SK-N-SH (cell line): ENCODE measurements around the gene DUS2. TPM values are rescaled to one million over a fixed set of nuclear protein-coding genes. Genes with fewer than 3 reads are reported as not detected.
"Not testable (repeated sequence)": the region's sequence is repeated elsewhere in the genome, so short reads cannot be mapped to it uniquely, and the experiment has no call there.

Source experiments
- CTCF ChIA-PET: fragments of 300-600, 350-600 bp; formaldehyde crosslinking; extraction: SDS; loops from one replicate; lab custom pipeline; 2021; lab: Yijun Ruan, JAX
- POLR2A ChIA-PET: fragments of 350-600 bp; sonication (Branson Sonifier 250); formaldehyde crosslinking; extraction: SDS; loops from one replicate; lab custom pipeline; 2020; ENCODE audit warnings: antibody characterized with exemption, inconsistent platforms; lab: Yijun Ruan, JAX
- DNase-seq: peaks from one replicate; pipeline ENCODE4 v3.0.0; 2012
- H2AFZ ChIP-seq: fragments of 200-600 bp; sonication (generic); 2 replicates; pipeline ENCODE4 v1.8.1; 2016; ENCODE audit warnings: antibody characterized with exemption, mild to moderate bottlenecking, low read depth
- H3F3A ChIP-seq: fragments of 200-600 bp; sonication (generic); replicated peaks from 2 replicates; pipeline ENCODE3; 2016; ENCODE audit warnings: antibody characterized with exemption, mild to moderate bottlenecking; ENCODE audit not compliant: insufficient read depth
- H3K27ac ChIP-seq, 2 experiments: fragments of 200-500 bp in 1 of 2; fragments of 200-600 bp in 1 of 2; sonication (Bioruptor generic) in 1 of 2; sonication (generic), shearing (Covaris generic) in 1 of 2; 2 replicates each; pipeline versions ENCODE4 v1.5.1 to v1.6.1; 2014 to 2016; ENCODE audit warnings: low read depth in 2 of 2, inconsistent platforms in 1 of 2, low read length in 1 of 2, mild to moderate bottlenecking in 1 of 2, mixed read lengths in 1 of 2
- H3K27me3 ChIP-seq: fragments of 200-600 bp; sonication (generic), shearing (Covaris generic); 2 replicates; pipeline ENCODE4 v1.6.1; 2016; ENCODE audit warnings: mixed run types; ENCODE audit not compliant: insufficient read depth
- H3K36me3 ChIP-seq, 2 experiments: fragments of 200-500 bp in 1 of 2; fragments of 200-600 bp in 1 of 2; sonication (Bioruptor generic) in 1 of 2; sonication (generic) in 1 of 2; replicated peaks in 1 of 2; 2 replicates each; pipeline versions ENCODE3 to v1.5.1; 2014 to 2016; ENCODE audit warnings: low read length in 1 of 2, mild to moderate bottlenecking in 1 of 2; ENCODE audit not compliant: insufficient read depth in 2 of 2, control insufficient read depth in 1 of 2
- H3K4me1 ChIP-seq, 2 experiments: fragments of 200-500 bp in 1 of 2; fragments of 200-600 bp in 1 of 2; sonication (Bioruptor generic) in 1 of 2; sonication (generic), shearing (Covaris generic) in 1 of 2; 2 replicates each; pipeline versions ENCODE4 v1.5.1 to v1.6.1; 2014 to 2016; ENCODE audit warnings: low read depth in 1 of 2, low read length in 1 of 2, mixed run types in 1 of 2; ENCODE audit not compliant: insufficient read depth in 2 of 2, control insufficient read depth in 1 of 2
- H3K4me2 ChIP-seq: fragments of 200-600 bp; sonication (generic), shearing (Covaris generic); 2 replicates; pipeline ENCODE4 v1.6.1; 2017; ENCODE audit warnings: mixed run types
- H3K4me3 ChIP-seq, 2 experiments: fragments of 200-500 bp in 1 of 2; fragments of 200-600 bp in 1 of 2; sonication (Bioruptor generic) in 1 of 2; sonication (generic), shearing (Covaris generic) in 1 of 2; 2 replicates each; pipeline versions ENCODE4 v1.5.1 to v1.8.1; 2014 to 2016; ENCODE audit warnings: low read depth in 2 of 2, inconsistent platforms in 1 of 2, low read length in 1 of 2, mild to moderate bottlenecking in 1 of 2, mixed read lengths in 1 of 2, moderate library complexity in 1 of 2
- H3K79me2 ChIP-seq: fragments of 200-600 bp; sonication (generic); 2 replicates; pipeline ENCODE4 v1.8.1; 2017; ENCODE audit warnings: mild to moderate bottlenecking; ENCODE audit not compliant: insufficient read depth
- H3K9ac ChIP-seq: fragments of 200-600 bp; sonication (generic); 2 replicates; pipeline ENCODE4 v1.6.1; 2017; ENCODE audit warnings: mixed run types
- H3K9me2 ChIP-seq: fragments of 200-600 bp; sonication (generic); 2 replicates; pipeline ENCODE4 v1.6.1; 2017; ENCODE audit warnings: mixed run types
- H3K9me3 ChIP-seq: fragments of 200-600 bp; sonication (generic); 2 replicates; pipeline ENCODE4 v1.6.1; 2017; ENCODE audit warnings: mixed run types, mild to moderate bottlenecking, moderate library complexity
- H4K20me1 ChIP-seq: fragments of 200-600 bp; sonication (generic); 2 replicates; pipeline ENCODE4 v1.6.1; 2017; ENCODE audit warnings: mild to moderate bottlenecking, mixed run types; ENCODE audit not compliant: insufficient read depth
- ELF1 ChIP-seq: IDR thresholded peaks from 2 replicates; pipeline ENCODE4 v1.4.0; 2012
- FOXM1 ChIP-seq: IDR thresholded peaks from 2 replicates; pipeline ENCODE4 v1.4.0; 2012; ENCODE audit warnings: low read depth, mild to moderate bottlenecking
- GABPA ChIP-seq: IDR thresholded peaks from 2 replicates; pipeline ENCODE4 v1.4.0; 2012; ENCODE audit warnings: low read depth, mild to moderate bottlenecking
- GATA2 ChIP-seq: sonication (generic); formaldehyde crosslinking; IDR thresholded peaks from 2 replicates; pipeline ENCODE4 v1.5.0; 2020; ENCODE audit warnings: mild to moderate bottlenecking, missing genetic modification reagents
- IRF3 ChIP-seq: fragments of 150-350 bp; IDR thresholded peaks from 2 replicates; pipeline ENCODE4 v1.6.1; 2016; ENCODE audit warnings: mild to moderate bottlenecking, low read depth, low read length
- MAX ChIP-seq: IDR thresholded peaks from 2 replicates; pipeline ENCODE4 v1.4.0; 2012; ENCODE audit warnings: low read depth
- MXI1 ChIP-seq: IDR thresholded peaks from 2 replicates; pipeline ENCODE4 v1.6.1; 2012; ENCODE audit warnings: mild to moderate bottlenecking, low read depth, low read length, improper control_type of control experiment
- NFIC ChIP-seq: IDR thresholded peaks from 2 replicates; pipeline ENCODE4 v1.4.0; 2012; ENCODE audit warnings: borderline replicate concordance
- NRF1 ChIP-seq: IDR thresholded peaks from 2 replicates; pipeline ENCODE4 v1.6.1; 2012; ENCODE audit warnings: low read depth, mild to moderate bottlenecking, low read length
- RFX5 ChIP-seq: IDR thresholded peaks from 2 replicates; pipeline ENCODE4 v1.6.1; 2012; ENCODE audit warnings: mild to moderate bottlenecking, improper control_type of control experiment, low read length
- RXRA ChIP-seq: IDR thresholded peaks from 2 replicates; pipeline ENCODE4 v1.4.0; 2012; ENCODE audit warnings: low read depth, mild to moderate bottlenecking, borderline replicate concordance
- SMC3 ChIP-seq: IDR thresholded peaks from 2 replicates; pipeline ENCODE4 v1.6.1; 2012; ENCODE audit warnings: low read depth, low read length, improper control_type of control experiment
- TEAD4 ChIP-seq: IDR thresholded peaks from 2 replicates; pipeline ENCODE4 v1.4.0; 2012; ENCODE audit warnings: mild to moderate bottlenecking, borderline replicate concordance; ENCODE audit not compliant: insufficient read depth
- USF1 ChIP-seq: IDR thresholded peaks from 2 replicates; pipeline ENCODE4 v1.4.0; 2012; ENCODE audit warnings: low read depth, borderline replicate concordance
- USF2 ChIP-seq: fragments of 150-350 bp; IDR thresholded peaks from 2 replicates; pipeline ENCODE4 v1.6.1; 2017; ENCODE audit warnings: antibody characterized with exemption, low read length, low read depth, borderline replicate concordance
- ZBTB33 ChIP-seq: IDR thresholded peaks from 2 replicates; pipeline ENCODE4 v1.4.0; 2012; ENCODE audit warnings: low read depth, borderline replicate concordance
- WGBS: methylation state at CpG from one replicate; pipeline ENCODE4 v1.1.6; 2017; ENCODE audit warnings: low lambda C conversion rate; 5-methylcytosine and 5-hydroxymethylcytosine counted together
- polyA plus RNA-seq, 3 experiments: library from polyadenylated mRNA; depleted of rRNA; stranded (reverse); fragments of >200 nt; gene quantifications; 2 replicates each; pipeline ENCODE4 v1.2.3, GENCODE V29; 2012

DUS2 gene
- polyA plus RNA-seq, 1 of the 3 experiments (the other 2 are of a cell fraction) = 16.1 TPM

- H4K20me1 ChIP-seq, H3K9ac ChIP-seq, DNase-seq, H3F3A ChIP-seq, H3K4me2 ChIP-seq, H3K4me1 ChIP-seq, H3K9me2 ChIP-seq, H3K9me3 ChIP-seq, H2AFZ ChIP-seq, H3K27me3 ChIP-seq, POLR2A ChIA-PET, H3K79me2 ChIP-seq, H3K4me3 ChIP-seq, H3K27ac ChIP-seq: not testable (repeated sequence)
- H3K36me3 ChIP-seq = peaks cover 0 to 16% of the 10 kb centered on the region in 2 experiments
- CTCF ChIA-PET = interaction anchor here (0.7 to 4.1 kb wide), 4 partner anchors 10 to 214 kb away, joined by 3 to 29 read pairs (median 4); partner anchors contain the start of gene NFATC3
- WGBS = 82% methylated on average over 6 of the region's 6 CpGs
Observed at GRCh38 chr16:68030108-68030507, 7.0 kb downstream of the DUS2 start.

- peaks cover 0 to 3% of the 10 kb centered on the region in 2 experiments for H3K36me3 ChIP-seq
- peaks cover 3% of the 10 kb centered on the region; the same call in 1 of the 2 replicates for H3K79me2 ChIP-seq
- peaks cover 3% of the 10 kb centered on the region for H3F3A ChIP-seq
- H2AFZ ChIP-seq = no peak overlapping the region
- POLR2A ChIA-PET = interaction anchor here (0.6 kb wide), 1 partner anchor 42 kb away, joined by 3 read pairs; no protein-coding TSS in a partner anchor
- CTCF ChIA-PET = interaction anchor here (2.1 kb wide), 1 partner anchor 9 kb away, joined by 7 read pairs; no protein-coding TSS in a partner anchor
- TF ChIP-seq SMC3 (no peak), ZBTB33 (no peak), GATA2 (CRISPR knock-in tag) (no peak), NFIC (no peak), RXRA (no peak), RFX5 (no peak), FOXM1 (no peak), USF1 (no peak), ELF1 (no peak), IRF3 (no peak), MXI1 (no peak), MAX (no peak), TEAD4 (no peak), GABPA (no peak), NRF1 (no peak), USF2 (no peak)
- H4K20me1 ChIP-seq = no peaks in the 10 kb centered on the region
- no peaks in the 10 kb centered on the region for H3K4me1 ChIP-seq
- H3K9ac ChIP-seq = no peak overlapping the region
- H3K27ac ChIP-seq = no peak overlapping the region
- no peak overlapping the region for H3K4me2 ChIP-seq
- DNase-seq = no peak
- H3K9me3 ChIP-seq = no peaks in the 10 kb centered on the region
- H3K9me2 ChIP-seq = no peaks in the 10 kb centered on the region
- H3K27me3 ChIP-seq = no peaks in the 10 kb centered on the region
- 91% methylated on average over 2 of the region's 2 CpGs for WGBS
- H3K4me3 ChIP-seq = no peak overlapping the region
Observed at GRCh38 chr16:68031951-68032350, 8.9 kb downstream of the DUS2 start.
